HG02884 (cell line): ENCODE results near the gene TAB2.

Source experiments
- ATAC-seq: cut with Tn5 transposase; IDR thresholded peaks from one replicate; pipeline ENCODE4 v1.9.1; 2021; ENCODE audit warnings: mild to moderate bottlenecking, moderate library complexity; ENCODE audit not compliant: unreplicated experiment

TAB2 gene

DNA sequence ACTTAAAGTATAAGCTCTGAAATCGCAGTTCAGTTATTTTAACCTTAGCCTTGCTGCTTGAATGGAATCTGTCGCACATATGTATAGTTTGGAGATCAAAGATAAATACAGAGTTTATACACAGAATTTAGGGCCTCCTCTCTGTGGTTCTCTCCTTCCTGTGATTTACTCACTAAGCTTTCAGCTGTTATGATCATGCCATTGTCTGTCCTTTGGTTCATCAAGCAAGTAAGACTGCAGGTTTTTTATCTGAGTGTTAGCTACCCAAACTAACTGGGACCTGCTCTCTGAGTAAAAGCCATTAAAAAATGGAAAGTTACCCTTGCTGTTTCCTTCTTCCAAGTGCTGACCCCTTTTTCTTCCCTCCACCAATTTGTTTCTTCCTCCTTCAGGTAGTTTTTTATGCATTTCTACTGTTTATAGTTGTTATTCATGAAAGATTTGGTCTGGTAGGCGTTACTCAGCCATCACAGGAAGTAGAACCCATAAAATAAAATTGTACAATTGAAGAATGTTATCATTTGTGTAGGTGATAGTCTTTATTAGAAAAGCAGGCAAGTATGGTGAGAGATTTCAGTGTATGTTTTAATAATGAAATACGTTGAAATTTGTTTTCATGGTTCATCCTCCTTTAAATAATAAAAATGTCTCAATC, 48.9 kb downstream of the TAB2 start:
- no peak for ATAC-seq

DNA sequence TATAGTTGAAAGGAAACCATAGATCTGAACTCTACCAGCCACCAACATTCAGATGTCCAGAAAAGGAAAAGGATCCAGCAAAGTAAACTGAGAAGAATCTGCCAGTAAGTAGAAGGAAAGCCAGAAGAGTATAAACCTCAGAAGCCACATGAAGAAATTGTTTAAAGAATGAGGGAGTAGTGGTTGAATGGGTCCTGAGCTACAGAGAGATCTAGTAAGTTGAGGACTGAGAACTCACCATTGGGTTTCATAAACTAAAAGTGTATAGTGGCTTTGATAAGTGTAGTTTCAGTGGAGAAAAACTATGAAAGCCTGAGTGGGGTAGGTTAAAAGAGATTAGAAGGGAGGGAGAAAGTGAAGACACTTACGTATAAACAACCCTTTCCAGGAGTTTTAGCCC, 50.6 kb downstream of the TAB2 start:
- ATAC-seq: peak; percentile 82

DNA sequence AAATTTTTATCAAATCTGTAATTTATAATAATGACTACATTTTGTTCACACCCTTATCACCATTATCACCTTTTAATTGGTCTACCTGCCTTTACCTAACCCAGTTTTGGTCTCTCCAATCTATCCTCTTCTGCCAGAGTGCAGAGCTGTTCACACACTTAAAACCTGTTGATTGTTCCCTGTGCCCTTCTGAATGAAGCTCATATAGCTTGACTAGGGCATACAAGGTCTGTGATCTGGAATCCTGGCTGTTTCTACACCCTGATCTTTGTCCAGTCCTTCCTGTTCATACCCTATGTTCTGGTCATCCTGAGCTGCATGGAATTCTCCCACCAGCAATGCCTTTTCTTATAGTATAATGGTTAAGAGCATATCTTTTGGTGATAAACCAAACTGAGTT, 53.6 kb downstream of the TAB2 start:
- no peak for ATAC-seq

DNA sequence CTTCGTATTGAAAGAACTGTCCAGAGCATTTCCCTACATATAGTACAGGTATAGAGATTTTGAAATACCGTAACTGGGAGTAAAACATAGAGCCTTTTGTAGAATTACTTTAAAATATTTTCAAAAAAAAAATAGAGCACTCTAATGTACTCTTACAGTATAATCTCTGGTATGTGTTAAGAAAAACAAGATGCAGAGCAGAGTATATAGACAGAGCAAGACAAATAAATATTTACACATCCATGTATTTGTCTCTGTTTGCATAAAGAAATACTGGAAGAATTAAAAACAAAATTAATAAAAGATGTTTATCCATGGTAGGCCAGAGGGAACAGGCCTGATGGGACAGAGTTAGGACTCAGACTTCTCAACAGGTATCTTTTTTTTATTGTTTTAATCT, 54.5 kb downstream of the TAB2 start:
- no peak for ATAC-seq

DNA sequence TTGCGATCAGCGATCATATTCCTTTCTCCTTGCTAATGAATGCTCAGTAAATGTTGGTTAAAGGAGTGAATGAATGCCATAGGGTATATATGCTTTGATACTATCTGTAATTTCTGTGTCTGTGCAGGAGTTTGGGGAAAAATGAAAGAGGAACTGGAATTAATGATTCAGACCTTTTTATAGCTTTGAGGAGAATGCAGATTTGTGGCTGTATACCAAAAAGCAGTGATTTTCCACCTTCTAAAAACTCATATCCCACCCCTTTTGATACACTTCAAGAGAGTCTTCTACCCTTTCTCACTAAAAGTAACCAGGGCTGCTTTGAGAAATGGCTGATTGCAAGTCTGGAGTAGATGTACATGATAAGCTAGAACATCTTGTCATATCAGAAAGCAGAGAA, 56.0 kb downstream of the TAB2 start:
- ATAC-seq: no peak

DNA sequence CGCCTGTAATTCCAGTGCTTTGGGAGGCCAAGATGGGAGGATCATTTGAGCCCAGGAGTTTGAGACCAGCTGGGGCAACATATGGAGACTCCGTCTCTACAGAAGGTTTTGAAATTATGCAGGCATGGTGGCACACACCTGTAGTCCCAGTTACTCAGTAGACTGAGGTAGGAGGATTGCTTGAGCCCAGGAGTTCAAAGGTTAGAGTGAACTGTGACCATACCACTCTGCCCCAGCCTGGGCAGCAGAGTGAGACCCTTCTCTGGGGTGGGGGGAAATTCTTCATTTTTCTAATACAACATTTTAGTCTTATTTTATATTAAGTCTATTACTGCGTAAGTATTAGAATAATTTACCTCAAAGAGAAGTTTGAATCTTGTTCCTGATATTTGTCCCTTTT, 62.5 kb downstream of the TAB2 start:
- ATAC-seq: no peak

DNA sequence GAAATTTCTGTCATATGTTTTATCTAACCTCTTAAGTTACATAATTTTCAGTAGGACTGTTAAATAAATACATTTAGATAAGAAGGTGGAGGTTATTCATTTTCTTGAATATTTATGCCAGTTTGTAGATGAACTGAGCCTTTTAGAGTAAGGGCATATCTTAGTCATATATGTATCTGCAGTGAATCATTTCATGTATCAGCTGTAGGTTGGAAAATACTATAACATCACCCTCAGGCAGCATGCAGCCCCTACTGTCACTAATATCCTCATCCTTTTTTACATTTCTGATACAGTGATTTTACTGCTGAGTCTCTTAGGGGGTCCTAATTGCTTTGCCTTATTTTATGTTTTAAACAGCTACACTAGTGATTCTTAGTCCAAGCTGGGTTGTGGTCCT, 63.0 kb downstream of the TAB2 start:
- no peak for ATAC-seq

DNA sequence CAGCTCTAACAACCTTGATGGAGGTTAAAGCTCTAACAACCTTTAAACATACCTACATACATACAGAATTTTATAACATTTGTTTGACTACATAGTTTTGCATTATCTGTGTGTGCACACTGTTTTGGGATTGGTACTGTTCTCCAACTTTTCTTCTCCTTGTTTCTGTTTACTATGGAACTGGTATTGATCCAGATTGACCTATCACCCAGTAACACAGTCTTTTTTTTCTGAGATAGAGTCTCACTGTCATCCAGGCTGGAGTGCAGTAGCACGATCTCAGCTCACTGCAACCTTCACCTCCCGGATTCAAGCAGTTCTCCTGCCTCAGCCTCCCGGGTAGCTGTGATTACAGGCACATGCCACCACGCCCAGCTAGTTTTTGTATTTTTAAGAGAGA, 65.9 kb downstream of the TAB2 start:
- no peak for ATAC-seq

DNA sequence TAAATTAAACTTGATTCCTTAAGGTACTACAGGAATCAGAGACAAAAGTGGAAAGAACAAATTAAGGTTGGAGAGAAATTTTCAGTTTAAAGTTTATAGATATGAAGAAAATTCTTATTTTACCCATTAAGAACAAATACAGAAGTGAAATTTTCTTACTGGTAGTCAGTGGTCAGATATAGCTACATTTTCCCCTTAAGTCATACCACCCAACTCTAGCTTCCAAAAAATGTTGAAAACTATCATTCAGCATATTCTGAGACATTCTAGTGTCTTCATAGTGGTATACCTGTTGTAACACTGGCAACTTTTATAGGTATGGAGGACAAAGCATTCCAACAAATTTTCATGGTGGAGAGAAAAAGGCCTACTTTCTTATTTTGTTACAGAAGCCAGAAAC, 67.0 kb downstream of the TAB2 start:
- ATAC-seq: no peak

DNA sequence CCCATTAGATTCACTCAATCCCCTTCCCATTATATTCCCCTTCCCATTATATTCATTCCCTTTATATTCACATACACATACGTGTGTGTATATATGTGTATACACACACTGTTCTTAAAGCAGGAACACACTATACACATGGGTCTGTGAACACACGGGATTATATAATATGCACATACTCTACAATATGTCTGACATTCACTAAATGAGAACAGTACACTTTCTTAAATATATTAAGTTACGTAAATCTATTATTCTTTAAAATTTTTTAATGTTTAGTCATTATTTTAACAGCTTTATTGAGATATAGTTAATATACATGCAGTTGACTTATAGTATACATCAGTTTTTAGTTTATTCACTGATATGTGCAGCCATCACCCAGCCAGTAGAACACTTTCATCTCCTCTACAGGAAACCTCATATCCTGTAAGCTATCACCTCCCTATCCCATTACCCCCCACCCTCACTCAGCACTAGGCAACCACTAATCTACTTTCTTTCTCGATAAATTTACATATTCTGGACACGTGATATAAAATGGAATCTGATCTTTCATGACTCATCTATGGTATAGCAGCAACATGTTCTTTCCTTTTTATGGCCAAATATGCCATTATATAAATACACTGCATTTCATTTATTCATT, 68.6 kb downstream of the TAB2 start:
- ATAC-seq: no peak

DNA sequence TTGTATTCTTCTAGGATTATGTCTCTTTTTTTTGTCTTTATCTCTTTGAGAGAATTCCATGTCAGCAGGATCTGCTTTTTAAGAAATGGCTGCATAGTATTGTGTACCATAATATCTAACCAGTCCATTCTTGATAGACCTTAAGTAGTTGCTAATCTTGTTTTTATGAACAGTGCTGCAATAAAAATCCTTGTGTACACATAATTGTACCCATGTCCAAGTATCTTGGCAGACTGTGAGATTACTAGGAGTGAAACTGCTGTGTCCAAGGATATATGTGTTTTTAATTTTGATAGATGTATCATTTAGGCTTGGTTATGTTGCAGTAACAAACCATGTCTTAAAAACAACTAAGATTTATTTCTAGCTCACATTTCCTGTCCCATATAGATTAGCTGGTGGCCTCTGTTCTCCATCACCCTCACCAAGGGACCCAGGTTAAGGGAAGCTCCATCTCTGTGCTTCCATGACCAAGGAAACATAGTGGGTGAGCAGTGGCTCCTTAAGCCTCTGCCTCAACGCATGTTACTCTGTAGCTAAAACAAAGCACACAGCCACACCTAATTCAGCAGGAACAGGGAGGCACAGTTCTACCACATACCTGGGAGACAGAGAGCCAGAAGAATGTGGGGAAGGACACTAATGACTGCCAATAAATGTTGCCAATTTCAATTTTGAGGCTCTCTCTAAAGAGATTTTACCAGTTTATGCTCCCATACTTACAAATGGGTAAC, 70.4 kb downstream of the TAB2 start:
- no peak for ATAC-seq

DNA sequence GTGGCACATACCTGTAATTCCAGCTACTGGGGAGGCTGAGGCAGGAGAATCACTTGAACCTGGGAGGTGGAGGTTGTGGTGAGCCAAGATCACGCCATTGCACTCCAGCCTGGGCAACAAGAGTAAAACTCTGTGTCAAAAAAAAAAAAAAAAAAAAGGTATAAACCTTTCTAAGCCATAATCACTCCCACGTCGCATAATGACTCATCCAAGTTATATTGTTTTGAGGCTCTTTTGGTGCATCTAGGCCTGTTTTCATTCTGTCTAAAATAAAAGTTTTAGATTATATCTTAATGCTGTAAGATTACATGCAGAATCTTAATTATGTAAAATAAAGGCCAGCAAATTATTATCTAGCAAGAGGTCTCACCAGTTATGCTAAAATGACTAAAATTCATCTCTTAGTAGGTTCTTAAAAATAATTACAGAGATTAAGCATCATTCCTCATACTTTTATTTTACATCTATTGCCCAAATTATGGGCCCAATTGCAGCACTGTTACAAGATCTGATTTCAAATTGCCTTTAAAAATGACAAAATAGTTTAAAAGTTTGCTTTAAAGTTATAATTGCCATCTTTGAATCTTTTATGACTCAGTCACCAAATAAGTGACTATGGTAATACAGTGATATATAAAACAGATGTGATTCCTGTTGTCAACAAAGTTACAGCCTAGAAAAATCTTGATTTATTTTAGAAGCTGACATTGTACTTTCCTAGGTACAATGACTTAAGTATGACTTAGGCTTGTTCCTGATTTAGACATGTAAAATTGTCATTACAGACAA, 72.2 kb downstream of the TAB2 start:
- ATAC-seq: no peak

DNA sequence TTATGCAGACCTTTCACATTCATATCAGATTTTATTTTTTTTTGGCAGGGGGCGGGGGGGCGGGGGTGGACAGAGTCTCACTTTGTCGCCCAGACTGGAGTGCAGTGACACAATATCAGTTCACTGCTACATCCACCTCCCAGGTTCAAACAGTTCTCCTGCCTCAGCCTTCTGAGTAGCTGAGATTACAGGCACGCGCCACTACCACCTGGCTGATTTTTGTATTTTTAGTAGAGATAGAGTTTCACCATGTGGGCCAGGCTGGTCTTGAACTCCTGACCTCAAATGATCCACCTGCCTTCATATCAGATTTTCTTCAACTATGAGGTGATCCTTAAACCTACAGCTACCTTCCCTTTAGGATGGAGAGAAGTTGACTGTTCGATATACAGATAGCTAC, 74.6 kb downstream of the TAB2 start:
- no peak for ATAC-seq

DNA sequence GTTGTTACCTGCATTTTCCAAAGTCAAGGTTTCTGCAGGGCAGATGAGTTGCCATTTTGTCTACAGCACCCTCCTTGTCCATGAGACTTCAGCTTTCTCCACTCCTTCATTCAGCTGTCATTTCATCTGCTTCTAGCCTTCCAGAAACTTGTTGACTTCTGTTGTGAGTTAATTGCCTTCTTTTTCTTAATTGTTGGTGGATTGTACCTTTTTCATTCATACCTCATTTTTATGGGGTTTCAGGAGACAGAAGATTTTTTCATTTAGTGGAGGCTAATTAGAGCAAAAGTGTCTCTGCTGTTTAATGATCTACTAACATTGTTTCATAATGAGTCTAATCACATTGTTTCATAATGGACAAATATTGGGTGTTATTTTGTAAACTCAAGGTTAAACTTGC, 75.0 kb downstream of the TAB2 start:
- no peak for ATAC-seq

DNA sequence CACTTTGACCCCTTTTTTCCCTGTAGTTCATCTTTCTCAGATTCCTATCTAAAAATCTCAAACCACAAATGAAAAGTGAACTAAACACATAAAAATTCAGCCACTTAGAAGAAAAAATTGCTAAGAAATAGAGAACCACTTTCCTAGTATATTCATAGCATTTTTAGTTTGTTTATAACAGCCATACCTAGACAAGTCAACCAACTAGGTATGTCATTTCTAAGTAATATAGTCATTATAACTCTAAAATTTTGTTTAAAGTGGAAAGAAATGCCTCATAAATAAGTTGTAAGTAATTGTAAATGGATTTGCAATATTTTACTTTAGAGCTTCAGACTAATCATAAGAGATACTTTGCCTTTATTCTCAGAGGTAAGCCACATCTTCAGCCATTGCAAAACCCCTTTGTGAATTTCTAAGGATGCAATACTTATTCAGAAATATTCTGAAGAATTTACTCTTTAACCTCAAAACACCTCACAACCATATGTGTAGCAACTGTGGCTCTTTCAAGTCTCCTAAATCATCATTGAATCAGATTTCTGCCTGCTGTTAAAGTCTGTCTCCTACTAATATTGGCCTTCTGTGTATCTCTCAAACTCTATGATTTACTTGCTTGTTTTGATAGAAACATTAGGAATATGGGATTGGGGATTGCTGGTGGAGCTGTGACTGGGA, 75.6 kb downstream of the TAB2 start:
- no peak for ATAC-seq

DNA sequence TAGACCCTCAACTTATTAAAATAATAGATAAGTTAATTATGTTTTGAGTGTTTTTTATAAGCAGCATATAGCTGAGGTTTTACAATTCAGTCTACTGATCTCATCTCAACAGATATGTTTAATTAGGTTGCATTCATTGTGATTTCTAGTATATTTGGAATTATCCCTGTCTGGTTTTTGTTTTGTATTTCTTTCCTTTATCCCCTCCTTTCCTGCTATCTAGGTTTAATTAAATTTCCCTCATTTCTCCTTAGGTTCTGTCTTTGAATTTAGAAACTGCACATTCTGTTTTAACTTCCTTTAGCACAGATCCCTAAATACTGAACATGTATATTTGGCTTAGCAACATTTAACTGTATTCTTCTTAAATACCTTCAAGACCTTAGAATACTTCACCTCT, 77.7 kb downstream of the TAB2 start:
- no peak for ATAC-seq

DNA sequence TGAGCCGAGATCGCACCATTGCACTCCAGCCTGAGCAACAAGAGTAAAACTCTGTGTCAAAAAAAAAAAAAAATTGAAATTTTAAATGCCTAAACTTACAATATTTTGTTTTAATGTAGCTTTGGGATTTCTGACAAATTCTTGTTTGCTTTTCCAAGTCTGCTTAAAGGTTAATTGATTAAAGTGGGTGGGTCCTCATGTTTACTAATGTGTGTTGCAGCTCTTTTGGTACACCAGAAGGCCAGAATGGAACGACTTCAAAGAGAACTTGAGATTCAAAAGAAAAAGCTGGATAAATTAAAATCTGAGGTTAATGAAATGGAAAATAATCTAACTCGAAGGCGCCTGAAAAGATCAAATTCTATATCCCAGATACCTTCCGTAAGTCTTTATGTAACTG, 79.9 kb downstream of the TAB2 start:
- no peak for ATAC-seq

DNA sequence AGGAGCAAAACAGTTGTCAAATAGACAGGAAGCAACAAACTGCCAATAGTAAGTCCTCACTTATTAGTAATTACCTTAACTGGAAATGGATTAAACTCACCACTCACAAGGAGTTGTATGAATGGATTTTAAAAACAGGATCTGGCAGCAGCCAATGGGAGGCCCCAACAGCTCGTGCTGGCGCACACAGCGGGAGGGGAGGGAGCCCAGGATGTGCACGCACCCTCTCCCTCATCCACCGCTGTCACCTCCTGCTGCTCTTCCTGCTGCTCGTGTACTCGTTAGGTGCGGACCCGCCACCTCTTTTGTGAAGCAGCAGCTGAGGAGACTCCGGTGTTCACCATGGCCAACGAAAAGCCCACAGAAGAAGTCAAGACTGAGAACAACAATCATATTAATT, 82.5 kb downstream of the TAB2 start, which contains the start of gene SUMO4:
SUMO4 (plus strand) TSS at position 213 of the 400 bp plus-strand sequence; CDS start at position 343, 130 bp downstream.
- no peak for ATAC-seq

DNA sequence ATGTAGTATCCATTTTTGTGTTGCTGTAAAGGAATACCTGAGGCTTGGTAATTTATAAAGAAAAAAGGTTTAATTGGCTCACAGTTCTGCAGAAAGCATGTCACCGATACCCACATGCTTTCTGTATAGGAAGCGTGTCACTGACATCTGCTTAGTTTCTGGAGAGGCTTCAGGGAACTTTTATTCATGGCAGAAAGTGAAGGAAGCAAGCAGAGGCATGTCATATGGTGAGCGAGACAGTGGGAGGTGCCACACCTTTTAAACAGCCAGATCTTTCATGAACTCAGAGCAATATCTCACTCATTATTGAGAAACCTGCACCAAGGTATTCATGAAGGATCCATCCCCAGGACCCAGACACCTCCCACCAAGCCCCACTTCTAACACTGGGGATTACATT, 86.0 kb downstream of the TAB2 start:
- no peak for ATAC-seq

DNA sequence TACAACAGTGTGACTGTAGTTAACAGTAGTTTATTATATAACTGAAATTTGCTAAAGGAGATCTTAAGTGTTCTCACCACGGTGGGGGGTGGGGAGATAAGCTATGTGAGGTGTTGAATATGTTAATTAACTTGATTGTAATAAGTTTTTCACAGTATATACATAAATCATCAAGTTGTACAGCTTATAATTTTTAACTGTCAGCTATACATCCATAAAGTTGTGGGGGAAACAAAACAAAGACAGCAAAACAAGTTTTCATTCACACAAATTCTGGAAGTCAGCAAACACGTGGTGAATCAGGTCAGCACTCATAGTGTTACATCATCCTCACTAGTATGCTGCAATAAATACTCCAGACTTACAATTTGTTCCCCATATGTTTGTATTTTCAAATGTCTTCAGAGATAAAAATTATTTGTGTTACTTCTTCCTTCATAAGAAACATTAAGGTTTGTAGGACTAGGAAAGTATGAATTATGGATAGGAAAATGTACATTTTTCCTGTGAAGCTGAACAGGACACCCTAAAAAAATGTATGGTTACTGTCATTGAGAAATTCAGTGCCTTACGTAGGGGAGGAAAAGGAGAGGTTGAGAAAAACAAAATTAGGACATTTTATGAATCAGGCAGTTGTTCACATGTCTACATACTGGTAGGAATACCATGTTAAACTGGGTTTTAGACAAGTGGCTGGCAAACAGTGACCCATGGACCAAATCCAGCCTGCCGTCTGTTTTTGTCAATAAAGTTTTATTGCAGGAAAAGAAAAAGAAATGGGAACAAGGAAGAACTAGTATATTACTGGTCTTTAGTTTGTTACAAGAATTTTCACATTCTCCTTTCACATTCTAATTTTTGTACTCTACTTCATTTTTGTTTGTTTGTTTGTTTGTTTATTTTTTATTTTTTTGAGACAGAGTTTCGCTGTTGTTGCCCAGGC, 88.6 kb downstream of the TAB2 start:
- ATAC-seq: no peak
